HepG2 (cell line): ENCODE measurements around the gene HECTD1. TPM values are rescaled to one million over a fixed set of nuclear protein-coding genes. Genes with fewer than 3 reads are reported as not detected.

Experiments
- ASH2L ChIP-seq: fragments of 300-600, 200-600 bp; sonication (generic); IDR thresholded peaks from 2 replicates; pipeline ENCODE4 v1.7.0; 2017; ENCODE audit warnings: low read depth, mild to moderate bottlenecking, moderate library complexity, mixed read lengths, low read length; ENCODE audit not compliant: insufficient read length
- MBD4 ChIP-seq: IDR thresholded peaks from 2 replicates; pipeline ENCODE4 v1.6.1; 2012; ENCODE audit warnings: low read length, inconsistent platforms, borderline replicate concordance
- RELA ChIP-seq: sonication (generic); formaldehyde crosslinking; IDR thresholded peaks from 2 replicates; pipeline ENCODE4 v1.4.0; 2020; ENCODE audit warnings: missing genetic modification reagents
- TCF12 ChIP-seq, 2 experiments: fragments of 450-650 bp in 1 of 2; sonication (generic) in 1 of 2; formaldehyde crosslinking in 1 of 2; IDR thresholded peaks; 2 replicates each; pipeline versions ENCODE4 v1.6.1 to v1.8.0; 2017 to 2022; ENCODE audit warnings: antibody characterized with exemption in 1 of 2, mild to moderate bottlenecking in 1 of 2, missing genetic modification reagents in 1 of 2, moderate library complexity in 1 of 2
- ZNF510 ChIP-seq: sonication (generic); formaldehyde crosslinking; IDR thresholded peaks from 2 replicates; pipeline ENCODE4 v1.4.0; 2020; ENCODE audit warnings: low read depth, mild to moderate bottlenecking, missing genetic modification reagents
- polyA plus RNA-seq, 8 experiments: library from polyadenylated mRNA; depleted of rRNA in 3 of 8; stranded (reverse) in 7 of 8; unstranded in 1 of 8; fragments of >200 nt; fragmentation: Illumina TruSeq in 4 of 8; extraction: Trizol in 4 of 8; gene quantifications; 2 replicates each; pipeline versions ENCODE4 v1.2.1 to v1.2.3, GENCODE V29; 2011 to 2016; ENCODE audit warnings: low read depth in 4 of 8, missing spikeins in 1 of 8, mixed read lengths in 1 of 8; ENCODE audit not compliant: insufficient read depth in 1 of 8
- total RNA-seq, 5 experiments: library from RNA; depleted of rRNA; stranded (reverse); fragments of >200 nt; fragmentation: Illumina TruSeq; extraction: Trizol; gene quantifications; 2 replicates each; pipeline ENCODE4 v1.2.3, GENCODE V29; 2016; ENCODE audit warnings: low read depth in 1 of 5
- TF ChIP-seq, protein P1 (sequence below): sonication (generic); formaldehyde crosslinking; IDR thresholded peaks from 2 replicates; pipeline ENCODE4 v1.4.0; 2020; ENCODE audit warnings: missing genetic modification reagents, borderline replicate concordance
- TF ChIP-seq, protein P2 (sequence below): sonication (generic); formaldehyde crosslinking; IDR thresholded peaks from 2 replicates; pipeline ENCODE4 v1.4.0; 2020; ENCODE audit warnings: missing genetic modification reagents, borderline replicate concordance
- TF ChIP-seq, protein P3 (sequence below): sonication (generic); formaldehyde crosslinking; IDR thresholded peaks from 2 replicates; pipeline ENCODE4 v1.4.0; 2020; ENCODE audit warnings: missing genetic modification reagents
- TF ChIP-seq, protein P4 (sequence below), 2 experiments: sonication (generic) in 1 of 2; formaldehyde crosslinking in 1 of 2; IDR thresholded peaks; 2 replicates each; pipeline versions ENCODE4 v1.5.1 to v1.6.1; 2011 to 2020; ENCODE audit warnings: borderline replicate concordance in 1 of 2, low read depth in 1 of 2, low read length in 1 of 2, mild to moderate bottlenecking in 1 of 2, missing genetic modification reagents in 1 of 2, moderate library complexity in 1 of 2
- TF ChIP-seq, protein P5 (sequence below): sonication (generic); formaldehyde crosslinking; IDR thresholded peaks from 2 replicates; pipeline ENCODE4 v1.4.0; 2020; ENCODE audit warnings: missing genetic modification reagents, mild to moderate bottlenecking, borderline replicate concordance

The HECTD1 gene
- total and polyA plus RNA-seq, 2 of the 13 experiments (the other 11 are each of a cell fraction or from before 2014, with no cell fraction given), result 312 to 560 TPM

DNA sequence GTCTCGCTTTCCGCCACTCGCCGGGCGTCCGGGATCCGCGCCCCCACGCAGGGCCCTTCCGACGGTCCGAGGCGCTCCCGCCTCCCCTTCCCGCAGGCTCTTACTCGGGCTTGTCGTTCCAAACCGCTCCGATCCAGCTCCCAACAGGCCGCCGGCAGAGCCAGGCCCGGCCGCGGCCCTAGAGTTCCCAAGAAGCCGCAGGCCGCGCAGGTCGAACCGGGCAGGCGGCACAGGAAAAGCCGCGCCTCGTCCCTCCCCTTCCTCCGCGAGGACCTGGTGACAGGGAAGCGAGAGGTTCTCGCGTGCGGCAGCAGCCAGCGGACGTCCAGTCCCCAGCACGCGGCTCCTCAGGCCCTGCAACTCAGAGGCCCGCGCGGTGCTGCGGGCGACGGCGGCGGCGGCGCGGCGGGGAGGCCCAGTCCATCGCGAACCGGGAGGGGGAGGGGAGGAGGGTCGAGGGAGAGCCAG lies 272 bp downstream of the HECTD1 start (continued):
- TF ChIP-seq, protein P1, sequence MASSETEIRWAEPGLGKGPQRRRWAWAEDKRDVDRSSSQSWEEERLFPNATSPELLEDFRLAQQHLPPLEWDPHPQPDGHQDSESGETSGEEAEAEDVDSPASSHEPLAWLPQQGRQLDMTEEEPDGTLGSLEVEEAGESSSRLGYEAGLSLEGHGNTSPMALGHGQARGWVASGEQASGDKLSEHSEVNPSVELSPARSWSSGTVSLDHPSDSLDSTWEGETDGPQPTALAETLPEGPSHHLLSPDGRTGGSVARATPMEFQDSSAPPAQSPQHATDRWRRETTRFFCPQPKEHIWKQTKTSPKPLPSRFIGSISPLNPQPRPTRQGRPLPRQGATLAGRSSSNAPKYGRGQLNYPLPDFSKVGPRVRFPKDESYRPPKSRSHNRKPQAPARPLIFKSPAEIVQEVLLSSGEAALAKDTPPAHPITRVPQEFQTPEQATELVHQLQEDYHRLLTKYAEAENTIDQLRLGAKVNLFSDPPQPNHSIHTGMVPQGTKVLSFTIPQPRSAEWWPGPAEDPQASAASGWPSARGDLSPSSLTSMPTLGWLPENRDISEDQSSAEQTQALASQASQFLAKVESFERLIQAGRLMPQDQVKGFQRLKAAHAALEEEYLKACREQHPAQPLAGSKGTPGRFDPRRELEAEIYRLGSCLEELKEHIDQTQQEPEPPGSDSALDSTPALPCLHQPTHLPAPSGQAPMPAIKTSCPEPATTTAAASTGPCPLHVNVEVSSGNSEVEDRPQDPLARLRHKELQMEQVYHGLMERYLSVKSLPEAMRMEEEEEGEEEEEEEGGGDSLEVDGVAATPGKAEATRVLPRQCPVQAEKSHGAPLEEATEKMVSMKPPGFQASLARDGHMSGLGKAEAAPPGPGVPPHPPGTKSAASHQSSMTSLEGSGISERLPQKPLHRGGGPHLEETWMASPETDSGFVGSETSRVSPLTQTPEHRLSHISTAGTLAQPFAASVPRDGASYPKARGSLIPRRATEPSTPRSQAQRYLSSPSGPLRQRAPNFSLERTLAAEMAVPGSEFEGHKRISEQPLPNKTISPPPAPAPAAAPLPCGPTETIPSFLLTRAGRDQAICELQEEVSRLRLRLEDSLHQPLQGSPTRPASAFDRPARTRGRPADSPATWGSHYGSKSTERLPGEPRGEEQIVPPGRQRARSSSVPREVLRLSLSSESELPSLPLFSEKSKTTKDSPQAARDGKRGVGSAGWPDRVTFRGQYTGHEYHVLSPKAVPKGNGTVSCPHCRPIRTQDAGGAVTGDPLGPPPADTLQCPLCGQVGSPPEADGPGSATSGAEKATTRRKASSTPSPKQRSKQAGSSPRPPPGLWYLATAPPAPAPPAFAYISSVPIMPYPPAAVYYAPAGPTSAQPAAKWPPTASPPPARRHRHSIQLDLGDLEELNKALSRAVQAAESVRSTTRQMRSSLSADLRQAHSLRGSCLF (CRISPR knock-in tag), result peak; percentile 92
- TF ChIP-seq ZNF510 (CRISPR knock-in tag), result no peak; the same call in 1 of the 2 replicates
- TF ChIP-seq, protein P2, sequence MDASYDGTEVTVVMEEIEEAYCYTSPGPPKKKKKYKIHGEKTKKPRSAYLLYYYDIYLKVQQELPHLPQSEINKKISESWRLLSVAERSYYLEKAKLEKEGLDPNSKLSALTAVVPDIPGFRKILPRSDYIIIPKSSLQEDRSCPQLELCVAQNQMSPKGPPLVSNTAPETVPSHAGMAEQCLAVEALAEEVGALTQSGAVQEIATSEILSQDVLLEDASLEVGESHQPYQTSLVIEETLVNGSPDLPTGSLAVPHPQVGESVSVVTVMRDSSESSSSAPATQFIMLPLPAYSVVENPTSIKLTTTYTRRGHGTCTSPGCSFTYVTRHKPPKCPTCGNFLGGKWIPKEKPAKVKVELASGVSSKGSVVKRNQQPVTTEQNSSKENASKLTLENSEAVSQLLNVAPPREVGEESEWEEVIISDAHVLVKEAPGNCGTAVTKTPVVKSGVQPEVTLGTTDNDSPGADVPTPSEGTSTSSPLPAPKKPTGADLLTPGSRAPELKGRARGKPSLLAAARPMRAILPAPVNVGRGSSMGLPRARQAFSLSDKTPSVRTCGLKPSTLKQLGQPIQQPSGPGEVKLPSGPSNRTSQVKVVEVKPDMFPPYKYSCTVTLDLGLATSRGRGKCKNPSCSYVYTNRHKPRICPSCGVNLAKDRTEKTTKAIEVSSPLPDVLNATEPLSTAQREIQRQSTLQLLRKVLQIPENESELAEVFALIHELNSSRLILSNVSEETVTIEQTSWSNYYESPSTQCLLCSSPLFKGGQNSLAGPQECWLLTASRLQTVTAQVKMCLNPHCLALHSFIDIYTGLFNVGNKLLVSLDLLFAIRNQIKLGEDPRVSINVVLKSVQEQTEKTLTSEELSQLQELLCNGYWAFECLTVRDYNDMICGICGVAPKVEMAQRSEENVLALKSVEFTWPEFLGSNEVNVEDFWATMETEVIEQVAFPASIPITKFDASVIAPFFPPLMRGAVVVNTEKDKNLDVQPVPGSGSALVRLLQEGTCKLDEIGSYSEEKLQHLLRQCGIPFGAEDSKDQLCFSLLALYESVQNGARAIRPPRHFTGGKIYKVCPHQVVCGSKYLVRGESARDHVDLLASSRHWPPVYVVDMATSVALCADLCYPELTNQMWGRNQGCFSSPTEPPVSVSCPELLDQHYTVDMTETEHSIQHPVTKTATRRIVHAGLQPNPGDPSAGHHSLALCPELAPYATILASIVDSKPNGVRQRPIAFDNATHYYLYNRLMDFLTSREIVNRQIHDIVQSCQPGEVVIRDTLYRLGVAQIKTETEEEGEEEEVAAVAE, result peak; percentile 71; the same call in 1 of the 2 replicates
- TF ChIP-seq ASH2L, result peak; percentile 100
- TF ChIP-seq, protein P3, sequence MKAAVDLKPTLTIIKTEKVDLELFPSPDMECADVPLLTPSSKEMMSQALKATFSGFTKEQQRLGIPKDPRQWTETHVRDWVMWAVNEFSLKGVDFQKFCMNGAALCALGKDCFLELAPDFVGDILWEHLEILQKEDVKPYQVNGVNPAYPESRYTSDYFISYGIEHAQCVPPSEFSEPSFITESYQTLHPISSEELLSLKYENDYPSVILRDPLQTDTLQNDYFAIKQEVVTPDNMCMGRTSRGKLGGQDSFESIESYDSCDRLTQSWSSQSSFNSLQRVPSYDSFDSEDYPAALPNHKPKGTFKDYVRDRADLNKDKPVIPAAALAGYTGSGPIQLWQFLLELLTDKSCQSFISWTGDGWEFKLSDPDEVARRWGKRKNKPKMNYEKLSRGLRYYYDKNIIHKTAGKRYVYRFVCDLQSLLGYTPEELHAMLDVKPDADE (CRISPR knock-in tag), result no peak; the same call in 1 of the 2 replicates
- TF ChIP-seq RELA (CRISPR knock-in tag), result no peak
- no peak for TF ChIP-seq MBD4
- TF ChIP-seq, protein P4, sequence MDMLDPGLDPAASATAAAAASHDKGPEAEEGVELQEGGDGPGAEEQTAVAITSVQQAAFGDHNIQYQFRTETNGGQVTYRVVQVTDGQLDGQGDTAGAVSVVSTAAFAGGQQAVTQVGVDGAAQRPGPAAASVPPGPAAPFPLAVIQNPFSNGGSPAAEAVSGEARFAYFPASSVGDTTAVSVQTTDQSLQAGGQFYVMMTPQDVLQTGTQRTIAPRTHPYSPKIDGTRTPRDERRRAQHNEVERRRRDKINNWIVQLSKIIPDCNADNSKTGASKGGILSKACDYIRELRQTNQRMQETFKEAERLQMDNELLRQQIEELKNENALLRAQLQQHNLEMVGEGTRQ (IDR thresholded peaks at IDR 0.05; ENCODE audit: low read depth, low read length), result no peak
- TF ChIP-seq, protein P4 (CRISPR knock-in tag; IDR thresholded peaks at IDR 0.05; ENCODE audit: borderline replicate concordance), result no peak; the same call in 1 of the 2 replicates
- TF ChIP-seq TCF12 (IDR thresholded peaks at IDR 0.05), result no peak
- TF ChIP-seq TCF12 (CRISPR knock-in tag; IDR thresholded peaks at IDR 0.05), result peak; percentile 69; the same call in 1 of the 2 replicates
- TF ChIP-seq, protein P5, sequence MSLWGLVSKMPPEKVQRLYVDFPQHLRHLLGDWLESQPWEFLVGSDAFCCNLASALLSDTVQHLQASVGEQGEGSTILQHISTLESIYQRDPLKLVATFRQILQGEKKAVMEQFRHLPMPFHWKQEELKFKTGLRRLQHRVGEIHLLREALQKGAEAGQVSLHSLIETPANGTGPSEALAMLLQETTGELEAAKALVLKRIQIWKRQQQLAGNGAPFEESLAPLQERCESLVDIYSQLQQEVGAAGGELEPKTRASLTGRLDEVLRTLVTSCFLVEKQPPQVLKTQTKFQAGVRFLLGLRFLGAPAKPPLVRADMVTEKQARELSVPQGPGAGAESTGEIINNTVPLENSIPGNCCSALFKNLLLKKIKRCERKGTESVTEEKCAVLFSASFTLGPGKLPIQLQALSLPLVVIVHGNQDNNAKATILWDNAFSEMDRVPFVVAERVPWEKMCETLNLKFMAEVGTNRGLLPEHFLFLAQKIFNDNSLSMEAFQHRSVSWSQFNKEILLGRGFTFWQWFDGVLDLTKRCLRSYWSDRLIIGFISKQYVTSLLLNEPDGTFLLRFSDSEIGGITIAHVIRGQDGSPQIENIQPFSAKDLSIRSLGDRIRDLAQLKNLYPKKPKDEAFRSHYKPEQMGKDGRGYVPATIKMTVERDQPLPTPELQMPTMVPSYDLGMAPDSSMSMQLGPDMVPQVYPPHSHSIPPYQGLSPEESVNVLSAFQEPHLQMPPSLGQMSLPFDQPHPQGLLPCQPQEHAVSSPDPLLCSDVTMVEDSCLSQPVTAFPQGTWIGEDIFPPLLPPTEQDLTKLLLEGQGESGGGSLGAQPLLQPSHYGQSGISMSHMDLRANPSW, result peak; percentile 81; the same call in 1 of the 2 replicates
